Stimulated activated naive CD4-positive, alpha-beta T cell treated with Interleukin-2 at 50 U/mL for 16 hours (primary cell): Measurements from ENCODE around the gene NMNAT2.
"Not testable (repeated sequence)": the region's sequence is repeated elsewhere in the genome, so short reads cannot be mapped to it uniquely, and the experiment has no call there.

Experiments
- DNase-seq: peaks from one replicate; lab custom pipeline; 2025; lab: John Stamatoyannopoulos, UW

NMNAT2 gene

DNA sequence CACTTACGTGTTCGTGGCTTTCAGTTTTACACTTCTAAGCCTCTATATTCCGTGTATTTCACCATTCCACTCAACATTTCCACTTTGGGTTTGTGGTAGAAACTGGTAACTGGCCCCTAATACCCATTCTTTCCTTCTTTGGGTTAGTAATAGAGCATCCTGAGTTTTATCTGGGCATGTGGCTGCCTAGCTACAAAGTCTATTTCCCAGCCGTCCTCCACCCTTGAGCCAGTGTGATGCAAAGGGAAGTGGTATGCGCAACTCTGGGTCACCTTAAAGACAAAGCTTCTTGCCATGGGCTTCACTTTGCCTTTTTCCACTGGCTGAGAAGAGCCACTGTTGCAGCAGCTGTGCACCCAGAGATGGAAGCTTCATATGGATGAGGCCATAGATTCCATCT lies 158.3 kb downstream of the NMNAT2 start:
- no peak for DNase-seq

- no peak for DNase-seq
These were observed 163.1 kb downstream of the NMNAT2 start for GRCh38 chr1:183255073-183255472.

- DNase-seq = no peak
These were observed 166.2 kb downstream of the NMNAT2 start for GRCh38 chr1:183251959-183252450.

- DNase-seq = no peak
These were observed 166.8 kb downstream of the NMNAT2 start for GRCh38 chr1:183251101-183251958.

DNA sequence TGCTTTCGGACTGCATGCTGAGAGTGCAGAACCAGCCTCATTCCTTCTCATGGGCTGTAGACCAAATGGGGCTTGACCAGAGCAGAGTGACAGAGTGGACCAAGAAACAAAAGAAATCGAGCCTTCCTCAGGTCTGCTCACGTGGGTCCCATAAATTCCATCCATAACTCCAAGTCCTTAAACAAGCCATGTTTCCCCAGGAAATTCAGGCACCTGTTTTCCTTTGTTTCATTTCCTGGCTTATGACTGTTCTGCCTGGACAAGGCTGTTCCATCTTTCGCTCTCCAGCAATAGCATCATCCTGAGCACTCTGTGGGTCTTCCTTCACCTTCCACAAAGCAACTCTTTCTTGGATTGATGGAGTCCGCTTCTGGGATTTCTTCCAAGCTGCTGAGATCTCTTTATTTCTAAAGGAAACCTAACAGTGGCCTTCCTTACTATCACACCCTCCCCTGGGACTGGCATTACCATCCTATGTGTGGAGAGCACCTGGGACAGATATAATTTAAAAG lies 168.2 kb downstream of the NMNAT2 start:
- DNase-seq = no peak

GRCh38 chr1:183248989-183249691 lies 169.0 kb downstream of the NMNAT2 start:
- DNase-seq = no peak

DNA sequence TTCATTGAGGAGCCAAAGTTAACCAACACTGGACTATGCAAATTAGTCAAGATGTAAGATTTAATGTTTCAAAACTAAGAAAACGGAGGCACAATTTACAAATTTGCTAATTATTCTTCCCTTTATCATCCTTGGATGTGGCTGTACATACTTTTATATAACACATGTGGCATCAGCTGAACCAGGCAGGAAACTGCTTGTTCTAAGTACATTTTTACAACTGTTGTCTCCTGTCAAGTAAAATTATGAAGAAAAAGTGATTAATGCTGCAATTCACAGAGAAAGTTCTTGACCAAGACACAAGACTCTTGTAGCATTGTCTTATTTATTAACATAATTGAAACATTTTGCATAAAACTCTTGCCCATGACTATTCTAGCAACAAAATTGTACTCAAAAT lies 170.2 kb downstream of the NMNAT2 start:
- DNase-seq = no peak

GRCh38 chr1:183247484-183247883 lies 170.7 kb downstream of the NMNAT2 start:
- no peak for DNase-seq

DNA sequence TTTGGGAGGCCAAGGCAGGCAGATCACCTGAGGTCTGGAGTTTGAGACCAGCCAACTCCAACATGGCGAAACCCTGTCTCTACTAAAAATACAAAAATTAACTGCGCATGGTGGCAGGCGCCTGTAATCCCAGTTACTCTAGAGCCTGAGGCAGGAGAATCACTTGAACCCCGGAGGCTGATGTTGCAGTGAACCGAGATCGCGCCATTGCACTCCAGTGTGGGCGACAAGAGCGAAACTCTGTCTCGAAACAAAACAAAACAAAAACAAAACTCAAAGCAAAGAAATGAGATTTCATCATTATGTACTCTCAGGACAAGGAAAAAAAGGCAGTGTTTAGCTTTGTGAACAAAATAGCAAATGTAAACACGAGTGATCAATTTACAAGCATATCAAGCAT lies 171.1 kb downstream of the NMNAT2 start:
- DNase-seq = no peak

- DNase-seq = no peak
These were observed 171.7 kb downstream of the NMNAT2 start for GRCh38 chr1:183246436-183246835.

DNA sequence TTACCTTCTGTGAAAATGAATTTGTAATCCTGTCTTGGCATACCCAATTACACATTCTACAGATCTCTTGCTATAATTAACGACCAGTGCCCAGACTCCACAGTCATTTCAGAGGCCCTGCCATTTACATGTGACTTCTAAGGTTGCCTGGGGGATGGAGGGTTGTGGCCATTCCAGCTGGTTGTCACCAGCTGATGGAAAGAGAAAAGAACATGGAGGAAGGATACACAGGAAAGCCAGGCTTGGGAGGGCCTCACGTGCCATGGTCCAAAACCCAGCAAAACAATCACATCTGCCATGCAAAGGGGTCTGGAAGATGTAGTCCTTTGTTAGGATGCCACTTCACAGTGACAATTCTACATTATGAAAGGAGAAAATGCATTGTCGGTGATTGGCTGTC lies 172.8 kb downstream of the NMNAT2 start:
- no peak for DNase-seq

GRCh38 chr1:183244466-183244865 lies 173.7 kb downstream of the NMNAT2 start:
- DNase-seq = no peak

DNA sequence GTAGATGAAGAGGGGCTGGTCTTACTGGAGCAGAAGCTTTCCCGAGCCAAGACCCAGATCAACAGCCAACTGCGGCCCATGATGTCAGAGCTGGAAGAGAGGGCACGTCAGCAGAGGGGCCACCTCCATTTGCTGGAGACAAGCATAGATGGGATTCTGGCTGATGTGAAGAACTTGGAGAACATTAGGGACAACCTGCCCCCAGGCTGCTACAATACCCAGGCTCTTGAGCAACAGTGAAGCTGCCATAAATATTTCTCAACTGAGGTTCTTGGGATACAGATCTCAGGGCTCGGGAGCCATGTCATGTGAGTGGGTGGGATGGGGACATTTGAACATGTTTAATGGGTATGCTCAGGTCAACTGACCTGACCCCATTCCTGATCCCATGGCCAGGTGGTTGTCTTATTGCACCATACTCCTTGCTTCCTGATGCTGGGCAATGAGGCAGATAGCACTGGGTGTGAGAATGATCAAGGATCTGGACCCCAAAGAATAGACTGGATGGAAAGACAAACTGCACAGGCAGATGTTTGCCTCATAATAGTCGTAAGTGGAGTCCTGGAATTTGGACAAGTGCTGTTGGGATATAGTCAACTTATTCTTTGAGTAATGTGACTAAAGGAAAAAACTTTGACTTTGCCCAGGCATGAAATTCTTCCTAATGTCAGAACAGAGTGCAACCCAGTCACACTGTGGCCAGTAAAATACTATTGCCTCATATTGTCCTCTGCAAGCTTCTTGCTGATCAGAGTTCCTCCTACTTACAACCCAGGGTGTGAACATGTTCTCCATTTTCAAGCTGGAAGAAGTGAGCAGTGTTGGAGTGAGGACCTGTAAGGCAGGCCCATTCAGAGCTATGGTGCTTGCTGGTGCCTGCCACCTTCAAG lies 174.8 kb downstream of the NMNAT2 start:
- no peak for DNase-seq

GRCh38 chr1:183242556-183242955 lies 175.6 kb downstream of the NMNAT2 start:
- DNase-seq = no peak

GRCh38 chr1:183241471-183241870 lies 176.7 kb downstream of the NMNAT2 start:
- DNase-seq = no peak

DNA sequence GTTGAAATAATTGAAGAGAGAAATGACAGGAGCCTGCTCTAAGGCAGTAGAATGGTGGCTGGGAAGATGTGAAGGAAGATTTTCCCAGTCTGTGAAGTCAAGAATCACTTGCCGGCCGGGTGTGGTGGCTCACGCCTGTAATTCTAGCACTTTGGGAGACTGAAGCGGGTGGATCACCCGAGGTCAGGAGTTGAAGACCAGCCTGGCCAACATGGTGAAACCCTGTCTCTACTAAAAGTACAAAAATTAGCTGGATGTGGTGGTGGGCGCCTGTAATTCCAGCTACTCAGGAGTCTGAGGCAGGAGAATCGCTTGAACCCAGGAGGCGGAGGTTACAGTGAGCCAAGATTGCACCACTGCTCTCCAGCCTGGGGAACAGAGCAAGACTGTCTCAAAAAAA lies 177.3 kb downstream of the NMNAT2 start:
- DNase-seq = not testable (repeated sequence)

DNA sequence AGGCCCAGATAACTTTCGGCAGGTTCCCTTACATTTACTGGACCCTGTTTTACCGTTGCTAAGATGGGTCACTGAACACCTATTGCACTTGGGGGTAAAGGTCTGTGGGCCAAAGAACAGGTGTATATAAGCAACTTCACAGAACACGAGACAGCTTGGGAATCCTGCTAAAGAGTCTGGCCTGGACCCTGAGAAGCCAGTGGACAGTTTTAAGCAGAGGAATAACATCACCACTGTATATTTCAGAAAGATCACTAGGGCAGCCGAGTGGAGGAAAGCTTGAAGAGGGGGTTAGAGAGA lies 177.7 kb downstream of the NMNAT2 start:
- DNase-seq = no peak

GRCh38 chr1:183239793-183240525 lies 178.2 kb downstream of the NMNAT2 start:
- no peak for DNase-seq

- DNase-seq = no peak
These were observed 178.9 kb downstream of the NMNAT2 start for GRCh38 chr1:183239220-183239742.

DNA sequence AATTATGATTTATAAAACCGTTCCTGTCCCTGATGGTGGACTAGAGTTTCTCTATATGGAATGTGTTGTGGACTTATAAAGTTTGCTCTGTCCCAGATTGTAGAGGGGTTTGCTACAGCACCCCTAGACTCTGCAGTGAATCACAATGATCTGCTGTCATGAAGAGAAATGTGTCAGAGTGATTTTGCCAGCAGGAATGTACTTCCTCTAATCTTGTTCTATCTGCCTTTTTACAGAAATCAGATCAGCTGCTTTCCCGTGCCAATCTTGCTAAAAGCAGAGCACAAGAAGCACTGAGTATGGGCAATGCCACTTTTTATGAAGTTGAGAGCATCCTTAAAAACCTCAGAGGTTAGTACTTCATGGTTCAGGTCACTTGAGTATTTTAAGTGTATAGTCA lies 180.1 kb downstream of the NMNAT2 start:
- no peak for DNase-seq

- no peak for DNase-seq
These were observed 181.1 kb downstream of the NMNAT2 start for GRCh38 chr1:183237046-183237445.
